HUES64 (cell line): ENCODE measurements around the gene RALB.
"Not testable (repeated sequence)": the region's sequence is repeated elsewhere in the genome, so short reads cannot be mapped to it uniquely, and the experiment has no call there.

Source experiments
- H3K27ac ChIP-seq: 2 replicates; pipeline ENCODE4 v1.7.0; 2013; ENCODE audit warnings: low read depth, low read length, inconsistent platforms
- H3K27me3 ChIP-seq: 2 replicates; pipeline ENCODE4 v1.6.1; 2013; ENCODE audit warnings: mild to moderate bottlenecking, low read length; ENCODE audit not compliant: insufficient read depth
- H3K36me3 ChIP-seq: 2 replicates; pipeline ENCODE4 v1.6.1; 2013; ENCODE audit warnings: mild to moderate bottlenecking, low read length; ENCODE audit not compliant: insufficient read depth
- H3K4me1 ChIP-seq: 2 replicates; pipeline ENCODE4 v1.6.1; 2013; ENCODE audit warnings: mild to moderate bottlenecking, low read length, moderate library complexity; ENCODE audit not compliant: insufficient read depth
- H3K4me3 ChIP-seq: 2 replicates; pipeline ENCODE4 v1.5.1; 2013; ENCODE audit warnings: mild to moderate bottlenecking, low read length, moderate library complexity
- H3K9ac ChIP-seq: 2 replicates; pipeline ENCODE4 v1.6.1; 2013; ENCODE audit warnings: mild to moderate bottlenecking, low read depth, low read length
- H3K9me3 ChIP-seq: 2 replicates; pipeline ENCODE4 v1.6.1; 2013; ENCODE audit warnings: low read depth, low read length; ENCODE audit not compliant: insufficient read depth
- WGBS: fragments of 150-250, 120-280 bp; methylation state at CpG from one replicate; pipeline ENCODE4 v1.1.7; 2013; ENCODE audit warnings: missing lambda C conversion rate; 5-methylcytosine and 5-hydroxymethylcytosine counted together

RALB gene

DNA sequence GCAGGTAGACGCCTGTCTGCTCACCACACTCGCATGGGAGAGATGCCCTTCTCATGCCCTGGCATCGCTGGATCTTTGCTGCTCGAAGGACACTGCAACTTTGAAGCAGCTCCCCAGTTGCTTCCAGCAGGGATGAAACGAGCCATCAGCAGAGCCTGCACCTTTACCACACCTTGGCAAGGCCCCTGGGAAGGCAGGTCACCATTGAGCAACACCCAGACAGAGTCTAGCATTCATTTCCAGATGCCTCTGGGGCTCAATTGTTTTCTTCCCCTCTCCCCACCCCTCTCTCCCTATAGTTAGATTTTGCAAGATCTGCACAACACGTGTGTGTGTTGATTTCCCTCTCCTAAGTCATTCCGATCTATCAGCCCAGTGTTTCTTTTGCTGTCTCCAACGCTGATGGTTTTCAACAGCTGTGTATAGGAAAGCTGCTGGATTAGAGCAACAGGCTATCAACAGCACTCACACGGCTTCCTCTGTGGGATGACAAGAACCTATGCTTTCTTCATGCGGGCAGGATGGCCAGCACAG lies 67.7 kb downstream of the RALB start:
- Histone ChIP-seq H3K4me3 (no peak overlapping the region), H3K27ac (no peak overlapping the region), H3K4me1 (no peaks in the 10 kb centered on the region), H3K9me3 (no peaks in the 10 kb centered on the region), H3K36me3 (no peaks in the 10 kb centered on the region), H3K9ac (no peak overlapping the region), H3K27me3 (peaks cover 4% of the 10 kb centered on the region)
- WGBS, result 91% methylated on average over 10 of the region's 10 CpGs

DNA sequence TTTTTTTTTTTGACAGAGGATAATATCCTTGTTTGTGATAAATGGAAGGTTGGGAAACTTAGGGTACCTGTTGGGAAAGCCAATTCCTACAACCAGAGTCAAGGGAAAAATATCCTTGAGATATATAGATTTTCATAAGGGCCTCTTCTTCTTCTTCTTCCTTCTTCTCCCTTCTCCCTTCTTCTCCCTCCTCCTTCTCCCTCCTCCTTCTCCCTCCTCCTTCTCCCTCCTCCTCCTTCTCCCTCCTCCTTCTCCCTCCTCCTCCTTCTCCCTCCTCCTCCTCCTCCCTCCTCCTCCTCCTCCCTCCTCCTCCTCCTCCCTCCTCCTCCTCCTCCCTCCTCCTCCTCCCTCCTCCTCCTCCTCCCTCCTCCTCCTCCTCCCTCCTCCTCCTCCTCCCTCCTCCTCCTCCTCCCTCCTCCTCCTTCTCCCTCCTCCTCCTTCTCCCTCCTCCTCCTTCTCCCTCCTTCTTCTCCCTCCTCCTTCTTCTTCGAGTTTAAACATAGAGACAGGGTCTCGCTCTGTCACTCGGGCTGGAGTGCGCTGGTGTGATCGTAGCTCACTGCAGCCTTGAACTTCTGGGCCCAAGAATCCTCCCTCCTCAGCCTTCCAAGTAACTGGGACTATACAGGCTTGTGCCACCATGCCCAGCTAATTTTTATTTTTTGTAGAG lies 68.4 kb downstream of the RALB start:
- 93% methylated on average over 5 of the region's 5 CpGs for WGBS
- H3K9ac ChIP-seq, H3K4me3 ChIP-seq, H3K27me3 ChIP-seq, H3K36me3 ChIP-seq, H3K9me3 ChIP-seq, H3K27ac ChIP-seq, H3K4me1 ChIP-seq: not testable (repeated sequence)

DNA sequence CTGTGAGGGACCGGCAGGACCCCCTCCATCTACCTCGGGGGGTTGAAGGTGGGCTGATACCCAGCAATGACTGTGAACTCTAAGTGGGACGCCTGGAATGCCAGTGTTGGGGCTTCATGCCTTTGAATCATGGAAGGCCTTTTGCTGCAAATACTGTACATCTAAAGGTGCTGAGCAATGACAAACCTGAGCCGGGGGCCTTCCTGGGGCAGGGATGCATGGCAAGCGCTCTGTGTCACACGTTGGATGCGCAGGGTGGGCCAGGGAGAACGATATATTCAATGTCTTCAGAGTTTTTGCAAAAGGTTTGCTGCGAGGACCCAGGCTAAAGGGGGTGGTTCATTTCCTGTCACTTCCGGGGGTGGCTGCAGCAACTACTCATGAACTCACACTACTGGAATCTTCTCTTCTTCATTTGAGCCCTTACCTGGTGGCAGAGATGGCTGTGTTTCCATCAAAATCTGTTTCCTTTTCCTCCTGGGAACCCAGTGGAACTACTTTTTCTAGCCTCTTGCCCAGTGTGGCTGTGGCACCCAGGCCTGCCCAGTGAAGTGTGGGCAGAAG lies 69.2 kb downstream of the RALB start:
- no peaks in the 10 kb centered on the region for H3K9me3 ChIP-seq
- H3K4me1 ChIP-seq, result no peaks in the 10 kb centered on the region
- no peak overlapping the region for H3K27ac ChIP-seq
- no peak overlapping the region for H3K9ac ChIP-seq
- WGBS, result 92% methylated on average over 10 of the region's 10 CpGs
- no peaks in the 10 kb centered on the region for H3K36me3 ChIP-seq
- H3K4me3 ChIP-seq, result no peak overlapping the region
- peaks cover 3% of the 10 kb centered on the region for H3K27me3 ChIP-seq

DNA sequence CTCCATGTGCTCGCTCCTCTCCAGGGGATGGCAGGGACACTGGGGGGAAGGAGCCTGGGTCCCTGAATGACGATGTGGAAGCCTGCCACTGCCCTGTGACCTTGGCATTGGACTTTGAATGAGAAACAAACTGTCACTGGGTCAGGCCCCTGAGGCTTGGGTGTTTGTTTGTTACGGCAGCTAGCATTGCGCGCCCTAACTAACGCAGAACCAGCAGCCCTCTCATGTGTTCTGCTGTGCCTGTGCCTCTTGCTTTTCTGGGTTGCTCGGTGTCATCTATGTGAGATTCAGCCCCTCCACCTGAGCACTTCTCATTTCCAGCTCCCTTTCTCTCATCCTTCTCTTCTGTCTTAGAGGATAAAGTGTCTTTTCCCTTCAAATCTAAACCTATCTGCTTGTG lies 69.7 kb downstream of the RALB start:
- H3K9me3 ChIP-seq, result no peaks in the 10 kb centered on the region
- no peak overlapping the region for H3K27ac ChIP-seq
- H3K9ac ChIP-seq, result no peak overlapping the region
- H3K4me1 ChIP-seq, result no peaks in the 10 kb centered on the region
- no peak overlapping the region for H3K4me3 ChIP-seq
- peaks cover 3% of the 10 kb centered on the region for H3K27me3 ChIP-seq
- 96% methylated on average over 7 of the region's 7 CpGs for WGBS
- no peaks in the 10 kb centered on the region for H3K36me3 ChIP-seq

DNA sequence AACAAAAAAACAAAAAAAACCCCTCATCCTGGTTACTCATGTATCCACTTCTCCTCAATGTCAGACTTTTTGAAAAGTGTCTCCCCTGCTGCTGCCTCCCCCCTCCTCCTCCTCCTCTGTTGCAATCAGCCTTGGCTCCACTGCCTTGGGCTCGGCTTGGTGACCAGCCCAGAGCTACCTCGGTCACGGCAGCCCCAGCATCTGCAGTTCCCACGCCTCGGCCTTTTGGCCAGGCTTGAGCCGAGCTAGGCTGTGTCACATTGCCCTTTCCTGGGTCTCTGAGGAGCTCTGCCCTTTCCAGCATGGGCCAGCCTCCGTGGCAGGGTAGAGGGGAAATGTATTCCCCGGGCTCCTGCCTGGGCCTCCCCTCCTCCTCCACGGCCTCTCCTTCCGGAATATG lies 70.6 kb downstream of the RALB start:
- Histone ChIP-seq H3K4me1 (no peaks in the 10 kb centered on the region), H3K4me3 (no peak overlapping the region), H3K27me3 (peaks cover 3% of the 10 kb centered on the region), H3K36me3 (no peaks in the 10 kb centered on the region), H3K27ac (no peak overlapping the region), H3K9ac (no peak overlapping the region), H3K9me3 (no peaks in the 10 kb centered on the region)
- WGBS, result 90% methylated on average over 10 of the region's 10 CpGs

DNA sequence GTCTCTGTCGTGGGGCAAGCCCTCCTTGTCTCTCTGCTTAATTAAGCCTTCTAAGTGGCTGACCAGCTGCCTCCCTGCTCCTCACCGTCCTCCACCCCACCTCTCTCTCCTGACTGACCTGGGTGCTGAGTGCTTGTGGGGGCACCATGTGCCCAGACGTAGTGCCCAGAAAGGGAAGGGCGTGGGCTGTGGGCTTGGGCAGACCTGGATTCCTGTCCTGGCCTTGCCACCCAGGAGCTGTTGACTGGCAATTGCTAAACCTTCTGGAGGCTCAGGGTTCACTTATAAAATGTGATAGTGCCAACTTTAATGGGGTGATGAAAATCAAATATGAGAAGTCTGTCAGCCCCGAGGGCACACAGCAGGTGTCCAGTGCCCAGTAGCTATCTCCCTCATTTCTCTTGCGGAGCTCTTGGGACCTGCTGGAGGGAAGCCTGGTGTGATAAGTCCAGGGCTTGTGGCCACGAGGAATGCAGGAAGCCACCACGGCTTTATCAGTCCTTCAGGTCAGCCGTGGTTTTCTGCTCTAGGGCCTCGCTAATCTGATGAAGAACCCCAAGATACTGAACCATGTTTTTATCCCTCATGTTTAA lies 71.3 kb downstream of the RALB start:
- Histone ChIP-seq H3K27me3 (no peaks in the 10 kb centered on the region; the same call in none of the 2 replicates), H3K27ac (no peak overlapping the region), H3K9me3 (no peaks in the 10 kb centered on the region), H3K9ac (no peak overlapping the region), H3K4me1 (no peaks in the 10 kb centered on the region), H3K4me3 (no peak overlapping the region), H3K36me3 (no peaks in the 10 kb centered on the region)
- WGBS, result 93% methylated on average over 9 of the region's 10 CpGs

DNA sequence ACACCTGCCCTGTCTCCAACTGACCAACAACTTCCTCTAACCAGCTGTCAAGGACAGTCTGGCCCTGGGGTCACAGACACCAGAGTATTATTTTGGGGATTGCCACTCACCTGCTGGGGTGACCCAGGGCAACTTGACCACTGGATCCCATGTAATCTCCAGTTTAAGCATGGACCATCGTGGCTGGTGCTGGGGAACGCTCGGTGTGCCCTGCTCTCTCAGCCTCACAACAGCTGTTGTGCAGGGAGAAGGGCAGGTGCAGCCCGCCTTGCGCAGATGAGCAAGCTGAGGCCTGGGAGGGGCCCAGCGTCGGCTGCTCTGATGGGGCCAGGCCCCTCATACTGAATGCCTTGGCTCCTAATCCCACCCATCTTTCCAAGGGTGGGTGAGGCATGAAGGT lies 72.3 kb downstream of the RALB start:
- Histone ChIP-seq H3K4me1 (no peaks in the 10 kb centered on the region), H3K4me3 (no peak overlapping the region), H3K36me3 (no peaks in the 10 kb centered on the region), H3K27me3 (peaks cover 7% of the 10 kb centered on the region), H3K9me3 (no peaks in the 10 kb centered on the region), H3K27ac (no peak overlapping the region), H3K9ac (no peak overlapping the region)
- WGBS, result 94% methylated on average over 5 of the region's 7 CpGs

DNA sequence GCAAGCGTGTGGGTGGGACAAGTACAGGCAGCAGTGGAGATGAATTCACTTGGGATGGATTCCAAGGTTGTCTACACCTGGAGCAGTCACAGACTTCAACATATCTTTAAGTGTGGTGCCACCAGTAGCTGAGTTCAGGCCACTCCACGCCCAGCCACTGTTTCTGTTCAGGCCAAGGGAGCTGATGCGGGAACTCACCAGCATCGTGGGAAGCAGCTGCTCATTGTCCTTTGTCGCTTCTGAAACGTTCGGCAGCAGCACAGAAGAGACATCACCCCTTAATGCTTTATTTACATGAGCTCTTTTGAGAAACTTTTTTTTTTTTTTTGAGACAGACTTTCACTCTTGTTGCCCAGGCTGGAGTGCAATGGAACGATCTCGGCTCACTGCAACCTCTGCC lies 73.4 kb downstream of the RALB start:
- Histone ChIP-seq H3K9me3 (no peaks in the 10 kb centered on the region), H3K9ac (no peak overlapping the region), H3K4me3 (no peak overlapping the region), H3K36me3 (no peaks in the 10 kb centered on the region), H3K27me3 (peaks cover 7% of the 10 kb centered on the region), H3K4me1 (no peaks in the 10 kb centered on the region), H3K27ac (no peak overlapping the region)
- 92% methylated on average over 9 of the region's 9 CpGs for WGBS

DNA sequence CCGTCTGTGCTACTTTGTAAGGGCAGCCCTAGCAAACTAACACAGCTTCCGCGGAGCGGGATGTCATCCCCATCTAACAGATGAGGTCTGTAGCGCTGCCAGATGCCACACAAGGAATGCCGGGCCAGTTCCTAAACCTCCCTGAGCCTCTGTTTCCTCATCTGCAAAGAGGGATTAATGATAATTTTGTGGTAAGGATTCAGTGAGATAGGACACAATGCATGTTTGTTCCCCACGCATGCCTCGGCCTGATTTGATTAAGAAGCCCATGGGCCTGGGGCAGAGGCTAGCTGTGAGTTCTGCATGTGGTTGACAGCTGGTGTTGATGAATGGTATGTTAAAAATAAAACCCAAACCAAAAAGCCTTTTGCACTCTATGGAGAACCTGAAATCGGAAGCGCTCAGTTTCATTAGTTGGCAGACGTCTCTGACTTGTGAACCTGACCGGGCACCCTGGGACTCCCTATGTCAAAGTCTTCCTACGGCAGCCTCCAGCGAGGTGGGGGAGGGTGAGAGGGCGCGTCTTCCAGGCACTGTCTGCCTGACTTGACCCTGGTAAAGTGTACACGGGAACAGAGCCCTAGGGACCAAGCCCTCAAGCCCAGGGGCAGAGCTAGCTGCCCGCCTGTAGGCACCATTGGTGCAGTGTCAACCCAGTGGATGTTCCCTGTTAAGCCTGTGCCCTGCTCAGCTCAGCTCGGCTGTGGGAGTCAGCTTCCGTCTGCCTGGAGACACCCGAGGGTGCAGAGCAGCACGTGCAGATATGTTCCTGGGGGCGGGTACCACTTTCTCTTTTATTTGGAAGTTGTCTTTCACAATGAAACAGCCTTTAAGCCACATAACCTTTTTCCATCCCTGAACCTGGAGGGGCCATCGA lies 78.5 kb downstream of the RALB start:
- Histone ChIP-seq H3K27ac (no peak overlapping the region), H3K9ac (no peak overlapping the region), H3K36me3 (no peaks in the 10 kb centered on the region), H3K9me3 (no peaks in the 10 kb centered on the region), H3K27me3 (peaks cover 10% of the 10 kb centered on the region), H3K4me1 (no peaks in the 10 kb centered on the region), H3K4me3 (no peak overlapping the region)
- 92% methylated on average over 24 of the region's 24 CpGs for WGBS

DNA sequence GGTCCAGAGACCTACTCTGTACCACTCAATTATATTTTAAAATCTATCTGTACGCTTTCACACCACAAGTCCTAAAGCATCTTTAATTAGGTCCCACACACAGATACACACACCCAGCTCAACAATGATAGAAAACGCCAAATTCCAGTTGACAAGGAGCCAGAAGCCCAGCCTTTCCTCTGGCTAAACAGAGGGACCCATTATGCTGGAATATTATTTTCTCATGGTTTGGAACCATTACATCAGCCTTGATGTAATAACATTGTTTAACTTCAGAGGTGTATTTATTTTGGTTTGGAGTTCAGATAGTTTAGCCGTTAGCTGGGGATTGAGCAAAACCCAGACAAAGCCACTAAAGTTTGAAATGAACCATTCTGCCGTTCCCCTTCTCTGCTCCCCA lies 79.3 kb downstream of the RALB start:
- H3K9ac ChIP-seq, result no peak overlapping the region
- no peaks in the 10 kb centered on the region for H3K4me1 ChIP-seq
- no peak overlapping the region for H3K27ac ChIP-seq
- H3K9me3 ChIP-seq, result no peaks in the 10 kb centered on the region
- WGBS, result 98% methylated on average over 4 of the region's 4 CpGs
- no peaks in the 10 kb centered on the region for H3K36me3 ChIP-seq
- no peak overlapping the region for H3K4me3 ChIP-seq
- peaks cover 10% of the 10 kb centered on the region for H3K27me3 ChIP-seq

DNA sequence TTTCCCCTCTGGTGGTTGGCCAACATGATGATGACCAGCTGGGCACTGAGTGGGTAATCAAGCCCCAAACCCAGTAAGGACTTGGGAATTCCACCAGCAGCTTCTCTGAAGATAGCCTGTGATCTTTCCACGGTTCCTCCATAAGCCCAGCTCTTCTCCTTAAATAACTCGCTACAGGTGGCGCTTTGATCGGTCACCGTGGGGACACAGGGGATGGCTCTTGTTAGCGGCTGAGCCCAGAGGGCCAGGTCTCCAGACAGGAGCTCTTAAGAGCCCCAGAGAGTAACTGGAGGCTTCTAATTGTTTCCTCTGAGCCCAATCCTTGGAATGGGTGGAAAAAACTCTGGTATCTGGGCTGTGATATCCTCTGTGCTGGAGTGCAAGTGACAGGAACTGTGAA lies 79.7 kb downstream of the RALB start:
- no peak overlapping the region for H3K9ac ChIP-seq
- H3K27ac ChIP-seq, result no peak overlapping the region
- H3K4me1 ChIP-seq, result no peaks in the 10 kb centered on the region
- no peaks in the 10 kb centered on the region for H3K36me3 ChIP-seq
- peaks cover 10% of the 10 kb centered on the region for H3K27me3 ChIP-seq
- no peaks in the 10 kb centered on the region for H3K9me3 ChIP-seq
- WGBS, result 92% methylated on average over 6 of the region's 6 CpGs
- no peak overlapping the region for H3K4me3 ChIP-seq
